RWPE2 (cell line): ENCODE results near the gene CAPN1.
"Not testable (repeated sequence)": the region's sequence is repeated elsewhere in the genome, so short reads cannot be mapped to it uniquely, and the experiment has no call there.

Source experiments
- ATAC-seq: fragments of 200-7000 bp; cut with Tn5 transposase; 3 replicates; pipeline ENCODE4 v1.9.1; 2021; ENCODE audit warnings: low read depth
- DNase-seq: peaks from one replicate; pipeline ENCODE4 v3.0.0-alpha.2; 2020; ENCODE audit warnings: low spot score
- H3K27ac ChIP-seq: fragments of 450-650 bp; 2 replicates; pipeline ENCODE4 v1.5.1; 2017; ENCODE audit warnings: mild to moderate bottlenecking; ENCODE audit not compliant: poor library complexity, severe bottlenecking
- H3K27me3 ChIP-seq: fragments of 250-450 bp; sonication (Bioruptor Pico); 2 replicates; pipeline ENCODE4 v1.5.1; 2021; ENCODE audit warnings: mild to moderate bottlenecking, moderate library complexity; ENCODE audit not compliant: insufficient read depth, poor library complexity, severe bottlenecking
- H3K36me3 ChIP-seq: fragments of 250-450 bp; sonication (Bioruptor Pico); 2 replicates; pipeline ENCODE4 v1.5.1; 2020; ENCODE audit warnings: low read depth, mild to moderate bottlenecking, moderate library complexity
- H3K4me1 ChIP-seq: fragments of 250-450 bp; sonication (Bioruptor Pico); 2 replicates; pipeline ENCODE4 v1.5.1; 2021; ENCODE audit warnings: mild to moderate bottlenecking, moderate library complexity; ENCODE audit not compliant: insufficient read depth, poor library complexity, severe bottlenecking
- H3K4me3 ChIP-seq: fragments of 250-450 bp; sonication (Bioruptor Pico); 2 replicates; pipeline ENCODE4 v1.5.1; 2021; ENCODE audit warnings: mild to moderate bottlenecking, moderate library complexity; ENCODE audit not compliant: severe bottlenecking
- H3K9me3 ChIP-seq: fragments of 250-450 bp; sonication (Bioruptor Pico); 2 replicates; pipeline ENCODE4 v1.5.1; 2021; ENCODE audit warnings: mild to moderate bottlenecking, moderate library complexity; ENCODE audit not compliant: severe bottlenecking
- CTCF ChIP-seq: fragments of 450-650 bp; IDR thresholded peaks from one replicate; pipeline ENCODE4 v1.5.1; 2017; ENCODE audit warnings: mild to moderate bottlenecking, moderate library complexity; ENCODE audit not compliant: poor library complexity, severe bottlenecking

Gene CAPN1

GRCh38 chr11:65246506-65246905 is 64.8 kb downstream of the CAPN1 start:
- no peak overlapping the region for H3K27ac ChIP-seq
- H3K27me3 ChIP-seq: no peaks in the 10 kb centered on the region
- H3K36me3 ChIP-seq: no peaks in the 10 kb centered on the region
- no peaks in the 10 kb centered on the region for H3K4me1 ChIP-seq
- TF ChIP-seq CTCF: no peak
- ATAC-seq (no peak), DNase-seq (no peak)
- no peak overlapping the region for H3K4me3 ChIP-seq
- peaks cover 3% of the 10 kb centered on the region for H3K9me3 ChIP-seq

GRCh38 chr11:65248184-65248710 is 66.5 kb downstream of the CAPN1 start:
- not testable (repeated sequence) for H3K27ac ChIP-seq, H3K36me3 ChIP-seq, DNase-seq, H3K4me1 ChIP-seq, H3K27me3 ChIP-seq, H3K4me3 ChIP-seq, H3K9me3 ChIP-seq, ATAC-seq

- no peaks in the 10 kb centered on the region for H3K27me3 ChIP-seq
- ATAC-seq (peak; percentile 38; the same call in 1 of the 3 replicates), DNase-seq (no peak)
- H3K9me3 ChIP-seq: no peaks in the 10 kb centered on the region
- no peak for TF ChIP-seq CTCF
- no peaks in the 10 kb centered on the region for H3K36me3 ChIP-seq
- H3K27ac ChIP-seq: no peak overlapping the region
- H3K4me3 ChIP-seq: no peak overlapping the region
- no peaks in the 10 kb centered on the region for H3K4me1 ChIP-seq
These were observed 69.7 kb downstream of the CAPN1 start for GRCh38 chr11:65251476-65251875.

GRCh38 chr11:65254724-65255123 is 73.0 kb downstream of the CAPN1 start:
- no peak for DNase-seq
- Histone ChIP-seq H3K9me3 (no peaks in the 10 kb centered on the region), H3K4me3 (no peak overlapping the region), H3K27ac (no peak overlapping the region), H3K36me3 (no peaks in the 10 kb centered on the region), H3K4me1 (no peaks in the 10 kb centered on the region), H3K27me3 (no peaks in the 10 kb centered on the region)
- ATAC-seq: no peak
- TF ChIP-seq CTCF: no peak

- H3K27me3 ChIP-seq: no peaks in the 10 kb centered on the region
- no peak for TF ChIP-seq CTCF
- no peaks in the 10 kb centered on the region for H3K4me1 ChIP-seq
- no peaks in the 10 kb centered on the region for H3K9me3 ChIP-seq
- DNase-seq: no peak
- peaks cover 6% of the 10 kb centered on the region for H3K36me3 ChIP-seq
- no peak for ATAC-seq
- H3K4me3 ChIP-seq: no peak overlapping the region
- H3K27ac ChIP-seq: no peak overlapping the region
These were observed 77.3 kb downstream of the CAPN1 start for GRCh38 chr11:65258988-65259387.
